Fibroblast of lung (primary cell): ENCODE measurements around the gene TOMT. TPM values are rescaled to one million over a fixed set of nuclear protein-coding genes. Genes with fewer than 3 reads are reported as not detected.
"Not testable (repeated sequence)": the region's sequence is repeated elsewhere in the genome, so short reads cannot be mapped to it uniquely, and the experiment has no call there.

Experiments
- DNase-seq, 2 donors: peaks; one replicate each; pipeline versions ENCODE4 v3.0.0 to v3.0.0-alpha.2; 2010; ENCODE audit warnings: low read depth in 2 of 2
- H2AFZ ChIP-seq: 2 replicates; pipeline ENCODE4 v1.5.1; 2012; ENCODE audit warnings: low read length, control low read depth, inconsistent platforms
- H3K27ac ChIP-seq: 2 replicates; pipeline ENCODE4 v1.5.1; 2011; ENCODE audit warnings: low read length, control low read depth; ENCODE audit not compliant: insufficient read depth
- H3K27me3 ChIP-seq: 2 replicates; pipeline ENCODE4 v1.5.1; 2011; ENCODE audit warnings: mild to moderate bottlenecking, low read length; ENCODE audit not compliant: control insufficient read depth, insufficient read depth
- H3K36me3 ChIP-seq: 2 replicates; pipeline ENCODE4 v1.5.1; 2011; ENCODE audit warnings: low read length; ENCODE audit not compliant: control insufficient read depth, insufficient read depth
- H3K4me1 ChIP-seq: 2 replicates; pipeline ENCODE4 v1.5.1; 2011; ENCODE audit warnings: low read length; ENCODE audit not compliant: control insufficient read depth, insufficient read depth; ENCODE audit errors: extremely low read depth
- H3K4me2 ChIP-seq: 2 replicates; pipeline ENCODE4 v1.5.1; 2011; ENCODE audit warnings: low read length, control low read depth; ENCODE audit not compliant: insufficient read depth; ENCODE audit errors: extremely low read depth
- H3K4me3 ChIP-seq, 4 experiments: fragments of 200-600 bp in 1 of 4; sonication (generic) in 1 of 4; replicated peaks in 1 of 4; 2 replicates each; pipeline ENCODE4 v1.5.1; 2011 to 2016; ENCODE audit warnings: low read length in 4 of 4, low read depth in 3 of 4, mild to moderate bottlenecking in 3 of 4, control low read depth in 2 of 4, inconsistent platforms in 1 of 4, mixed read lengths in 1 of 4; ENCODE audit not compliant: insufficient read depth in 1 of 4; ENCODE audit errors: control extremely low read depth in 1 of 4
- H3K79me2 ChIP-seq: 2 replicates; pipeline ENCODE4 v1.5.1; 2012; ENCODE audit warnings: mild to moderate bottlenecking, low read length, inconsistent platforms; ENCODE audit not compliant: control insufficient read depth, insufficient read depth
- H3K9ac ChIP-seq: 2 replicates; pipeline ENCODE4 v1.5.1; 2011; ENCODE audit warnings: mild to moderate bottlenecking, low read length, control low read depth; ENCODE audit not compliant: insufficient read depth
- H3K9me3 ChIP-seq: 2 replicates; pipeline ENCODE4 v1.5.1; 2012; ENCODE audit warnings: low read depth, low read length; ENCODE audit not compliant: control insufficient read depth, insufficient read depth
- H4K20me1 ChIP-seq: 2 replicates; pipeline ENCODE4 v1.5.1; 2011; ENCODE audit warnings: low read length; ENCODE audit not compliant: control insufficient read depth, insufficient read depth; ENCODE audit errors: extremely low read depth
- EZH2 ChIP-seq: IDR thresholded peaks from 2 replicates; pipeline ENCODE4 v1.5.1; 2012; ENCODE audit warnings: low read length, control low read depth, mild to moderate bottlenecking; ENCODE audit errors: missing control alignments
- polyA plus RNA-seq, 2 donors: library from polyadenylated mRNA; depleted of rRNA in 1 of 2; stranded (reverse) in 1 of 2; unstranded in 1 of 2; fragments of >200 nt; gene quantifications; 2 replicates each; pipeline ENCODE4 v1.2.1, GENCODE V29; 2011 to 2012; ENCODE audit warnings: missing spikeins in 1 of 2
- total RNA-seq: library from RNA; depleted of rRNA; stranded (reverse); fragments of >200 nt; gene quantifications from 2 replicates; pipeline ENCODE4 v1.2.1, GENCODE V29; 2014
- TF ChIP-seq, protein P1 (sequence below), 2 donors: IDR thresholded peaks in 1 of 2; conservative IDR thresholded peaks in 1 of 2; 1 replicate in 1 of 2; 2 replicates in 1 of 2; pipeline ENCODE4 v1.5.1; 2011 to 2012; ENCODE audit warnings: low read length in 2 of 2, control low read depth in 1 of 2, inconsistent platforms in 1 of 2, low read depth in 1 of 2, mild to moderate bottlenecking in 1 of 2

Gene TOMT
- total and polyA plus RNA-seq, 2 donors (not counting 1 experiment from before 2014, with no cell fraction given) = not detected

DNA sequence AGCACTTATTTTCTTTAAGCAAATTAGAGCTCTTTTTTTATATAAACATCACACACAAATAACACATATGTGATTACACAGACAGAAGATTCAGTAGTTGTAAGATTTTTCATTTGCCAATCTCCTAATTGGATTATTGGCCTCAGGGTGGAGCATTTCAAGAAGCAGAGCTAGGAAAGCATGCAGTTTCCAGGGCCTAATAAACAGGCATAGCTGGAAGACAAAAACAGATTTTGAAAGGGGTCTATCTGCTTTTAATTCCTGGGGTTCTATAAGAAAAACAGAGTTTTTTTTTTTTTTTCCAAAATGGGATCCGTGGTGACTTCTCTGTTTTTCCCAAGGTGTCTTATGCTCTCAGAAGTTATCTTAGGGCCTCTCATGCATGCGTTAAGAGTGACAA lies 22.2 kb downstream of the TOMT start:
- TF ChIP-seq, protein P1, sequence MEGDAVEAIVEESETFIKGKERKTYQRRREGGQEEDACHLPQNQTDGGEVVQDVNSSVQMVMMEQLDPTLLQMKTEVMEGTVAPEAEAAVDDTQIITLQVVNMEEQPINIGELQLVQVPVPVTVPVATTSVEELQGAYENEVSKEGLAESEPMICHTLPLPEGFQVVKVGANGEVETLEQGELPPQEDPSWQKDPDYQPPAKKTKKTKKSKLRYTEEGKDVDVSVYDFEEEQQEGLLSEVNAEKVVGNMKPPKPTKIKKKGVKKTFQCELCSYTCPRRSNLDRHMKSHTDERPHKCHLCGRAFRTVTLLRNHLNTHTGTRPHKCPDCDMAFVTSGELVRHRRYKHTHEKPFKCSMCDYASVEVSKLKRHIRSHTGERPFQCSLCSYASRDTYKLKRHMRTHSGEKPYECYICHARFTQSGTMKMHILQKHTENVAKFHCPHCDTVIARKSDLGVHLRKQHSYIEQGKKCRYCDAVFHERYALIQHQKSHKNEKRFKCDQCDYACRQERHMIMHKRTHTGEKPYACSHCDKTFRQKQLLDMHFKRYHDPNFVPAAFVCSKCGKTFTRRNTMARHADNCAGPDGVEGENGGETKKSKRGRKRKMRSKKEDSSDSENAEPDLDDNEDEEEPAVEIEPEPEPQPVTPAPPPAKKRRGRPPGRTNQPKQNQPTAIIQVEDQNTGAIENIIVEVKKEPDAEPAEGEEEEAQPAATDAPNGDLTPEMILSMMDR (conservative IDR thresholded peaks at IDR 0.05 in 1 of 2, IDR thresholded peaks at IDR 0.05 in 1 of 2; ENCODE audit: low read depth in 1 of 2, low read length in 2 of 2) = no peak
- no peak for TF ChIP-seq EZH2
- DNase-seq = no peak

DNA sequence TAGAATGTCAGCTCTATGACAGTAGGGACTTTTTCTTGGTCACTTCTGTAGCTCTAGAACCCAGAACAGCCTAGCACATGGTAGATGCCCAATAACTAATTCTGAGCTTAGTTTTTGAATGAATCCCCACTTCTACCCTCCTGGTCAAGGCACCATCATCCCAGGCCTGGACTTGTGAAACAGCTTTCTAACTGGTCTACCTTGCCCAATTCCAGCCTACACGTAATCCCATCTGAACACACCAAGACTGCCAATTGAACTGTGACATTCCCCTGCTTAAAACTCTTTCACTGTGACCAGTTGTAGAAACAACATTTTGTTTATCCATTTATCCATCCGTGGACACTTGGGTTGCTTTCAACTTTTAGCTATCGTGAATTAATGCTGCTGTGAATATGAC lies 23.7 kb downstream of the TOMT start:
- Histone ChIP-seq H3K79me2 (no peaks in the 10 kb centered on the region), H3K27ac (no peak overlapping the region), H3K4me1 (no peaks in the 10 kb centered on the region), H3K27me3 (no peaks in the 10 kb centered on the region), H3K9me3 (no peaks in the 10 kb centered on the region), H3K9ac (no peak overlapping the region), H3K36me3 (no peaks in the 10 kb centered on the region), H2AFZ (no peak overlapping the region), H3K4me3 (no peak overlapping the region), H3K4me2 (no peak overlapping the region), H4K20me1 (no peaks in the 10 kb centered on the region)
- no peak for DNase-seq
- no peak for TF ChIP-seq EZH2

More for the DNA sequence above, 22.2 kb downstream of the TOMT start:
- Histone ChIP-seq H3K4me3 (no peak overlapping the region), H3K4me1 (no peaks in the 10 kb centered on the region), H4K20me1 (no peaks in the 10 kb centered on the region), H3K27me3 (no peaks in the 10 kb centered on the region), H3K79me2 (no peaks in the 10 kb centered on the region), H3K9ac (no peak overlapping the region), H3K27ac (no peak overlapping the region), H2AFZ (no peak overlapping the region), H3K4me2 (no peak overlapping the region), H3K9me3 (no peaks in the 10 kb centered on the region), H3K36me3 (no peaks in the 10 kb centered on the region)

DNA sequence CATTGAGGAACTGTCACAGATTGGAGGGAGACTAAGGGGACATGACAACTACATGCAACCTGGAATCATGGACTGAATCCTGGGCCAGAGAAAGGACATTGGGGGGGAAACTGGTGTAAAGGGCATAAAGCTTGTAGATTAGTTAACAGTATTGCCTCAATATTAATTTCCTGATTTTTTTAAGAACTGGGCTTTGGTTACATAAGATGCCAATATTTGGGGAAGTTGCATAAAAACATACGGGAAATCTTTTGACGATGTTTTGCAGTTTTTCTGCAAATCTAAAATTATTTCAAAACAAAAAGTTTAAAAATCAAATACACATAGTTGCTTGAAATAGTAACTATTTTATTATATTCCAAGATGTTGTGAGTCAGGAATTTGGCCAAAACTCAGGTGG lies 26.9 kb downstream of the TOMT start:
- no peak overlapping the region for H3K4me2 ChIP-seq
- H2AFZ ChIP-seq = no peak overlapping the region
- DNase-seq = no peak
- no peak overlapping the region for H3K9ac ChIP-seq
- no peak overlapping the region for H3K4me3 ChIP-seq
- no peaks in the 10 kb centered on the region for H3K9me3 ChIP-seq
- H3K79me2 ChIP-seq = no peaks in the 10 kb centered on the region
- no peaks in the 10 kb centered on the region for H3K36me3 ChIP-seq
- no peak overlapping the region for H3K27ac ChIP-seq
- H4K20me1 ChIP-seq = no peaks in the 10 kb centered on the region
- TF ChIP-seq EZH2 = no peak
- TF ChIP-seq, protein P1 (conservative IDR thresholded peaks at IDR 0.05 in 1 of 2, IDR thresholded peaks at IDR 0.05 in 1 of 2; ENCODE audit: low read depth in 1 of 2, low read length in 2 of 2) = no peak
- no peaks in the 10 kb centered on the region for H3K4me1 ChIP-seq
- no peaks in the 10 kb centered on the region for H3K27me3 ChIP-seq

DNA sequence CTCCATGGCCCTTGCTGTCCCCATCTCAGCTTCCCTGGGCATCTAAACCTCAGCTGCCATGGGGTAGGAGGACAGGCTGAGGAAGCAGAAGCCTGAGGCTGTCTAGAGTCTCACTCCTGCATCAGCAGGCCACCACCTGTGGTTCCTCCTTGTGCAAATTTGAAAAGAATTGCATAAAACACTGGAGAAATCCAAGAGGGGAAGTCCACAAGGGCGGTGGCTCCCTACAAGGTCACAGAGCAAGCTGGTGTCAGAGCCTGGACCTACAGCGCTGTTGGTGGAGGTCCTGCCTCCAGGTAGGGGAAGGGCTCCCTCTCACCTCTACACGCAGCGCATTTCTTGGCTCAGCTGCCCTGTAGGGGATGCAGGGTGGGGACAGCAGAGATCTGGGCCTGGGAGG lies 29.7 kb downstream of the TOMT start, which contains the start of gene FOLR3:
Gene FOLR3, plus strand, starts transcription at position 253 of the 400 bp plus-strand sequence. CDS start 228 bp downstream, outside the sequence.
- H3K9ac ChIP-seq, H3K27me3 ChIP-seq, H3K4me2 ChIP-seq, H3K4me1 ChIP-seq, H3K27ac ChIP-seq, DNase-seq, H3K36me3 ChIP-seq, H4K20me1 ChIP-seq, H3K4me3 ChIP-seq, H3K79me2 ChIP-seq, H2AFZ ChIP-seq, H3K9me3 ChIP-seq: not testable (repeated sequence)
